HG03159 (cell line): ENCODE results near the gene ADRB1.

Experiments used
- ATAC-seq: cut with Tn5 transposase; IDR thresholded peaks from one replicate; pipeline ENCODE4 v1.9.1; 2021; ENCODE audit warnings: mild to moderate bottlenecking, moderate library complexity; ENCODE audit not compliant: unreplicated experiment

Gene ADRB1

GRCh38 chr10:114043532-114044246 lies at the start of gene ADRB1:
ADRB1 (plus strand) TSS chr10:114043866; CDS start chr10:114044133, 267 bp downstream.
- ATAC-seq, result peak; percentile 51

GRCh38 chr10:113995201-113995600 lies 48.5 kb upstream of the ADRB1 start:
- ATAC-seq, result no peak

DNA sequence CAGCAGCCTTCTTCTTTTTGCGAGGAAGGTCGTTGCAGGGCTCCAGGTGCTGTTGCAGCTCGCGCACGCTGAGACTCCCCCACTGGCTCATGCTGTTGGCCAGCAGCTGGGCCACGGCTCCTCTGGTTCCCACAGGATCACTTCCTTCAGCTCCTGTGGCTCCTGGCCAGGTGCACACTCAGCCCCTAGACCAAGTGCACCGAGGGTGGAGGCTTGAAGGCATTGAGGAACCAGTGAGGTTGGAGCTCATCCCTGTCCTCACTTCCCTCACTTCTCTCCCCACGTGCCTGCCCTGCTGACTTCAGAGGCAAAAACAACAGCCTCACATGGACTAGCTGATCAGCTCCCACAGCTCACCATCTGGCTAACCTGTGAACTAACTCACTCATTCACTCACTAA lies 46.2 kb upstream of the ADRB1 start:
- no peak for ATAC-seq

DNA sequence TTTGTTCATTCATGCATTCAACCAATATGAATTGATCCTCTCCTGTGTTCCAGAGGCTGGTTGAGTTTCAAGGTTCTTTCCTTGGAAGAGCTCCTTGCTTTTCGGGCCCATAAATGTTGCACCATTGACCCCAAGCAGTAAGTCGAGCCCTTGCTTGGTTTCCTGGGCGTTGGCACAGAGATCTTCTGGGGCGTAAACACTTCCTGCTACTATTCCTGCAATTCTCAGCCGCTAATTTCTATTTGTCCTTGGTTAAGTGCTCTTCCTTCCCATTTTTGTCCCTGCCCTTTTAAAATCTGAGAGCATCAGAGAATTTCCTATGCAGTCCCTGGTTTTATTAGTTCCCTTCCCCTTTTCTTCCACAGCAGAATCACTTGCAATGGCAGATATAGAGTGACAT lies 44.1 kb upstream of the ADRB1 start:
- no peak for ATAC-seq

DNA sequence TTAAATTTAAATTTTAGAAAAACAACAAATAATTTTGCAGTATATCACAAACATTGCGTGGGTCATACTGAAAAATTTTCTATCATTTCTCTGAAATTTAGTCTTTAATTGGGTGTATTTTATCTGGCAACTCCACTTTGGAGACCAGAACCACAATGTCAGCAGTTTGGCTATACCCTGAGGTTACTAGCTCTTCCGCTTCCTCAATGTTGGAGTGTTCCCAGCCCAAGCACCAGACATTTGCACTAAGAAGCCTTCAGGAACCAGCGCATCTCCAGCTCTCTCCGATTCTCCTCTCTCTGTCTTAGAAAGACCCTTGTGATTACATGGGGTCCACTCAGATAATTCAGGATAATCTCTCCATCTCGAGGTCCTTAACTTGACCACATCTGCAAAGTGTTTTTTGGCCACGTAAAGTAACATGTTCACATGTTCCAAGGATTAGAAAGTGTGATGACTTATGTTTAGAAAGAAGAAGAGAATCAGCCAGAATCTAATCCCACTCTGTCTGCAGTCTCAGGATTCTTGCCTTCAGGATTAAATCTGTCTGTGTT lies 43.1 kb upstream of the ADRB1 start:
- ATAC-seq, result no peak

DNA sequence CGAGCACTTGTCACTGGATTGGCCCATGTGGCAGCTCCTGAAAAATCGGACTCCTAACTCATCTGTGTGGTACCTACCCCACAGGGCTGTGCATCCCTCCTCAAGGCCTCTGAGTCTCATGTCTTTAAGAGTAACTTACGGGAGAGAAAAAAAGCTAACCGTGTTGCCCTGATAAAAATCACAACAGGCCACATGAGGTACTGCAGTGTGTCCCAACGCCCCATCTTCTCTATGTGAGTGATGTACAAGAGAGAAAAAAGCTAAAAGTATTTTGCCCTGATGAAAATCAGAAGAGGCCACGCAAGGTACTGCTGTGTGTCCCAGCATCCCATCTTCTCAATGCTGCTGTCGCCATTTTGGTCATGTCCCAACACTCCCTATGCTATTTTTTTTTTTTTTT lies 41.2 kb upstream of the ADRB1 start:
- peak; percentile 56 for ATAC-seq

DNA sequence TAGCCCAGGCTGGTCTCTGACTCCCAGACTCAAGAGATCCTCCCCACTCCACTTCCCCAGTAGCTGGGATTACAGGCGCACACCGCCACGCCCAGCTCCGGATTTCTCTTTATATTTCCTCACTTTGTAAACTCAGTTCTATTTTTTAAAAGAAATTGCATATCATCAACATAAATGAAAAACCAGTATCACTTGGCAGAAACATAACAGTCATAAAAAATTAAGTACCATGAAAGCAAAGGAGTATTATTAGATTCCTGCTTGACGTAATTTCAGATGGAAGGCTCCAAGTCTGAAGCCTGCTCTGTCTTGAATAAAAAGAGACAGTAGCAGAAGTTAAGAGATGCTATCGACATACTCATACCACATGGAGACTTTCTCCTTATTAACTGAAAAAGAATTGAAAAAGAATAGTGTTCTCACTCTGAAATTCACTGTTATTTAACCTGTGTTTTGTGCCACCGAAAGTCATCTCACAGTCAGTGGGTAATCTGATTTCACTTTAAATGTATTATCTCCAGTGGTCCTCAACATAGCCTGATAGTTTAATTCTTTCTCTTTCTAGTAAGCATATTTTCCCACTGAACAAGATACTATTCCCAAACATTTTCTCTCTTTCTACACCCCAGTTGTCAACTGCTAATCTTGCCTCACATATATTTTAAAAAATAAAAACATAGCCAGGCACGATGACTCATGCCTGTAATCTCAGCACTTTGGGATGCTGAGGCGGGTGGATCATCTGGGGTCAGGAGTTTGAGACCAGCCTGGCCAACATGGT lies 40.3 kb upstream of the ADRB1 start:
- ATAC-seq, result no peak

GRCh38 chr10:114009281-114009996 lies 34.2 kb upstream of the ADRB1 start:
- ATAC-seq, result no peak

DNA sequence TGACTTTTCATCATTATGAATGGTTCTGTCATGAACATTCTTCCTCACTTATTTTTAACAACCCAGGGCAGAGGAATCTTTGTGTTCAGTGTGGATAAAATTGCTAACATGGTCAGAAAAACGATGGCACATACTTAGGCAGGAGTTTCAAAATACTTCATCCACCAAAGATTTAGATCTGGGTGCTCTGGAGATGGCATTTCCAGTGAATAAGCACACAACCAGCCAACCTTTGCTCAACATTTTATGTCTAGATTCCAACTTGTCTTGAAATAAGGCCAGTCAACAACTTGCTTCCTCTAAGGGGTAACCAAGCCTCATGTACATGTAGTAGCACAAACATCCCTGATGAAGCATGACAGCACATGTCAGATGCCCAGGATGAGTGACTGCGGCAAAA lies 33.4 kb upstream of the ADRB1 start:
- no peak for ATAC-seq

GRCh38 chr10:114012650-114013049 lies 31.0 kb upstream of the ADRB1 start:
- ATAC-seq, result no peak

DNA sequence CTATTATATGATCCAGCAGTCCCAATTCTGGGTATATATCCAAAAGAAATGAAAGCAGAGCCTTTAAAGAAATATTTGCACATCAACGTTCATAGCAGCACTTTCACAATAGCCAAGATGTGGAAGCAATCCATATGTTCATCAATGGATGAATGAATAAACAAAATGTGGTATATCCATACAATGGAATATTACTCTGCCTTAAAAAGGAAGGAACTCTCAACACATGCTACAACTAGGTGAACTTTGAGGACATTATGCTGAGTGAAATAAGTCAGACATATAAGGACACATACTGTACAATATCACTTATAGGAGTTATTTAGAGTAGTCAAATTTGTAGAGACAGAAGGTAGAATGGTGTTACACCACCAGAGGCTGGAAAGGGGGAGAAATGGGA lies 28.0 kb upstream of the ADRB1 start:
- ATAC-seq, result no peak

DNA sequence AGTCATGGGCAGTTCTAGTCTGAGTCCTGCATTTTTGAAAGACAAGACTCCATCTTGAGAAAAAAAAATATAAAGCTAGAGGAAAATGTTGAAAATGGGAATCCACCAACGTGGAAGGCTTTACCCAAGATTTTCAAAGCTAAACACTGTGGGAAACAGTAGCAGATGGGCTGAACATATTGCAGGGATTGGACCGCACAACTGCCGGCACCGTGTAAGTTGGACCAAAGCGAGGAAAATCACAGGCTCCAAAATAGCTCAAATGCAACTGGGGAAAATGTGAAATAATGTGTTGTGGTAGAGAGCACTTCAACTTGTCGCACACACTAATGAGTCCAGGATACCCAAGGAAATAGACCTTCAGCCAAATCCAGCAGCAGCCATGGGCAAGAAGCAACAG lies 26.4 kb upstream of the ADRB1 start:
- no peak for ATAC-seq

DNA sequence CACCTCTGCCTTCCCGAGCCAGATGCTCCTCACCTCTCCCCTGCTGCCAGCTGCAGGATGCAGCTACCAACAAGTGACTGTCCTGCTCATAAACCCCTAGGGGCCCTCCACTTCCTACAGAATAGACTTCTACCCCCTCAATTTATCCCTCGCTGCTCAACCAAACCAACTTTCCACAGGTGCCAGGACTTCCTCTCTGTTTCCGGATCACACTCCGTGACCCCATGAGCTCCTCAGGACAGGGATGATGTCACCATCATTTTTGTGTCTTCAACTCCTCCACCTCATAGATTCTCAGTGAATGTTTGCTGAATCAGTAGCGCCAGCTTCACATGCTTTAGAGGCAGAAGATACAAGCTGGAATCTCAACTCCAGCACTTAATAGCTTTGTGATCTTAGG lies 25.8 kb upstream of the ADRB1 start:
- ATAC-seq, result no peak

GRCh38 chr10:114019226-114019625 lies 24.4 kb upstream of the ADRB1 start:
- ATAC-seq, result no peak

- ATAC-seq, result no peak
These were observed 22.5 kb upstream of the ADRB1 start for GRCh38 chr10:114021154-114021553.

- ATAC-seq, result no peak
These were observed 21.7 kb upstream of the ADRB1 start for GRCh38 chr10:114021717-114022680.

- no peak for ATAC-seq
These were observed 20.7 kb upstream of the ADRB1 start for GRCh38 chr10:114022766-114023597.

- ATAC-seq, result peak; percentile 74
These were observed 18.6 kb upstream of the ADRB1 start for GRCh38 chr10:114024876-114025610.
